HT1080 (cell line): ENCODE results near the gene MSGN1. TPM values are rescaled to one million over a fixed set of nuclear protein-coding genes. Genes with fewer than 3 reads are reported as not detected.
A peak's percentile ranks its signal among the peaks of the same experiment; 100 is the strongest.

Experiments used
- DNase-seq: peaks from one replicate; pipeline ENCODE4 v3.0.0-alpha.2; 2015; ENCODE audit warnings: low read depth
- total RNA-seq: library from RNA; depleted of rRNA; stranded (reverse); fragments of >200 nt; shearing (Covaris generic); gene quantifications from 2 replicates; pipeline ENCODE4 v1.2.3, GENCODE V29; 2014; rRNA removed

MSGN1 gene
- total RNA-seq, 1 experiment from 2014 or later, result not detected

GRCh38 chr2:17847236-17847635 is 31.0 kb downstream of the MSGN1 start:
- no peak for DNase-seq

GRCh38 chr2:17849275-17849674 is 33.0 kb downstream of the MSGN1 start:
- no peak for DNase-seq

- DNase-seq, result no peak
Observed at GRCh38 chr2:17850151-17850550, 33.9 kb downstream of the MSGN1 start.

DNA sequence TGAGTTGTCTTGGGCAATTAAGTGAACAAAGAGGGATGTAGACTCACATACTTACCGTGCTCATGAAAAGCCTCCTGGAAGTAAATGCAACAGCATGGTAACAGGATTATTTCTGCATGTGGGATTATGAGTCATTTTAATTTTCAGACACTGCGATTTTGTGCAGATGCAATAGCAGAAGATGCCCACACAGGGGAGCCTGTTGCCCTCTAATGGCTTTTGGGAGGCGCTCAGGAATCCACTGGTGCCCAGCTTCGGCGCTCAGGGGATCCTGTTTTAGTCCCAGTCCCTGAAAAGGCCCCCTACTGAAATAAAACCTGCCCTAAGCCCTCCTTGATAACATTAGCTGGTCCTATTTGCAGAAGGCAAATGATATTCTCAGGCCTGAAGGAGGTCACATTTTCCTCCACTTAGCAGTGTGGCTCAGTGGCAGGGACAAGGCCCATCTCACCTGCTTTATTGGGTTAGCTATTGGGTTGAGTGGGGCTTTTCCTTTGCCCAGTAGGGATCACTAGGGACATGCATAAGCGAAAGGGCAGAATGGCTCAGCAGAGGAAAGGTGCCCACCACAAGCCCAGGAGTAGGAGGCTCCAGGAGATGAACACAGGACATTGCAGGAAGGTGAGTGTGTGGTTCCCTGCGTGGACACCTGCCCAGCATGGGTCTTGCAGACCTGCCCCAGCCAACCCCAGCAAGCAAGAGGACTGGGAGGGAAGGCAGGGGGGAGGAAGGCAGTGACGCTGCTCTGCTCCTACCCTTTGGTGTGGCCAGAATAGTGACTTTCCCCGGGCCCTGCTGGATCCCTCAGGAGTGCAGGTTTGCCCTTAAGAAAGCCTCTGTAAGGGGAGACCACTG is 35.7 kb downstream of the MSGN1 start:
- DNase-seq, result peak; percentile 78

DNA sequence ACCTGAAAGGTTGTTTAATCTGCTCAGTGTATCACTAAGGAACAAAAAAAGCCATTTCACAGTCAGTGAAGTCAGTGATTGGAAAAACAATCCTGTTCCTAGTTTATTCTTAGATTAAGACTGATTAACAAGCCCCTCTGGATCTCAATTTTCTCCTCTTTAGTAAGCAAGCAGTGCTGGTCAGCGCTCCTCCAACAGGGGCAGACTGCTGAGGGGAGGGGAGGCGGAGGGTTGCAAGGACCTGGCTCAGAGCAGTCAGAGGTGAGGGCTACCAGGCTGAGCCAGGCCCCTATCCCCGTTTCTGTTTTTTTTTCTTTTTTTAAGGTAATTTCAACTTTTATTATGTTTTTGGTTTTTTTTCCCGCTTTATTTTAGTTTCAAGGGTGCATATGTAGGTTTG is 37.5 kb downstream of the MSGN1 start:
- DNase-seq, result no peak

DNA sequence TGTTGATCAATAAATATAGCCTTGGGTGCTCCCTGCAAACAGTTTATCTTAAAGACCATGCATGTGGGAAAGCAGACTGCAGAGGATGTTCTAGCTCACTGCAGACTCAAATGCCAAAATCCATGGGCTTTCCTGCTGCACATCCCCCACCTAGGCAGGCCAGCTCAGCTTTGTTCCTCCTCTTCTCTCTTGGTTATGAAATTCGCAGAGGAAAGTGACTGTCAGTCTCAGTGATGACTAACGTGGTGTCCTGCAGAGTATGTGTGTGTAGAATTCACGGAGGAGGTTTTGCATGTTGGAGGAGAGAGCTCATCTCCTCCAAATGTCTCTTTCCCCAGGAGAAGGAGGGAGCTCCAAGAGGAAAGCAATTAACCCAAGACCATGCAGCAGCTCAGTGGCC is 40.8 kb downstream of the MSGN1 start:
- peak; percentile 75 for DNase-seq

DNA sequence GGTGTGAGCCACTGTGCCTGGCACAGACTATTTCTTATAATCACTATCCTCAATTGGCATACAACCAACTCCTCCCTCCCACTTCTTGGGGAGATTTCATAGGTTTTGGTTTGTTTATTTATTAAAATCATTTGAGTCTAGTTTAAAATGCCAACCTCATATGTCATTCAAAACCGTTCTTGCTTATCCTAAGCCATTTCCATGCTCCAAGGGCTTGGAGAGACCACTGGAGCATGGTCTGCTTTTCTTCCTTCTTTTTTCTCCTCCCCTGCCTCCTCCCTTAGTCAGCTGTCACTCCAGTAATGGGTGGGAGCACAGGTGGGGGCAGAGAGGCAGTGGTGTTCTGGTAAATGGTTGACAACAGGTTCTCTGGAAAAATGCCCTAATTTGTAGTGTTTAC is 41.8 kb downstream of the MSGN1 start:
- DNase-seq, result no peak

GRCh38 chr2:17863539-17863938 is 47.3 kb downstream of the MSGN1 start:
- no peak for DNase-seq

DNA sequence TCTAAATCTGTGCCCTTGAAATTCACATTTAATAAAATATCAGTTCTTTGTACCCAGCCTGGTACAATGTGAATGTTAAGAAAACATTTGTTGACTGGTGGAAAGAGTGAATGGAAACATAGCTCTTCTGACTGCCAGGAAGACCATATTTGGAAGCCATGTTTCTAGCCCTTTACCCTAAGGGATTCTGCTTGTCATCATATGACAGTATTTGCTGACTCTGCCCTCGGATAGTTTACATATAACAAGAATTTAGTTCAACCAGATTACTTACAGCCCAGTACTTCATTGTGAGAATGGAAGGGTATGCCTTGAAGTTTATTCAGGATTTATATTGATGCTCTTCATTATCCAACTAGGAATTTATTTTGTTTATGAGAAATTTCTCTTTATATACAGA is 48.4 kb downstream of the MSGN1 start:
- no peak for DNase-seq

DNA sequence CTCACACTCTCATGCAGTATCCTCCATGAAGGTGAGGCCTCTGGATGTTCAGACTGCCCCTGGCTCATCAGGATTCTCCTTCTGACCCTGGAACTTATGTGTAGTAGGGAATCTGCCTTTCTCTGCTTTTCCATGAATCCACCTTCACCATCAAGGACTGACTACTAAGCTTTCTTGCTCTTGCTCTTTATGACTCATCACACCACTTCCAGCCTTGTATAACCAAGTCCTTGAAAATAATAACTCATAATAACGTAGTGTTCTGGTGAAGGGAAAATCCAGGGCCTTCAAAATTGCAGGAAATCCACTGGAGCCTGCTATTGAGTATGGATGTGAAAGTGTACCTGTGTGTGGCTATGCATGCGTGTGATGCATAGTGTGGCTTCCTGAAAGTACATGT is 50.9 kb downstream of the MSGN1 start:
- peak; percentile 50 for DNase-seq

Other genes starting within 250 kb of the MSGN1 start
- 18.0 and 19.6 TPM in 2 replicates for gene SMC6, start 62.6 kb upstream of the MSGN1 start, total RNA-seq
- 11.0 and 11.9 TPM in 2 replicates for gene GEN1, start 62.3 kb upstream of the MSGN1 start, total RNA-seq
- 8.8 and 9.9 TPM in 2 replicates for gene KCNS3, start 62.2 kb downstream of the MSGN1 start, total RNA-seq